NCI-H2081 (cell line): ENCODE measurements around the gene PI4KA.
"Not testable (repeated sequence)": the region's sequence is repeated elsewhere in the genome, so short reads cannot be mapped to it uniquely, and the experiment has no call there.

ENCODE experiments used
- DNase-seq, 2 experiments: peaks; one replicate each; lab custom pipeline; 2025; lab: John Stamatoyannopoulos, UW

PI4KA gene

GRCh38 chr22:20847318-20847822 is 11.2 kb downstream of the PI4KA start:
- DNase-seq, result no peak

GRCh38 chr22:20844055-20845037 is 14.3 kb downstream of the PI4KA start:
- no peak for DNase-seq

GRCh38 chr22:20843501-20843900 is 15.1 kb downstream of the PI4KA start:
- DNase-seq, result no peak

GRCh38 chr22:20840646-20841371 is 17.8 kb downstream of the PI4KA start:
- DNase-seq, result no peak

GRCh38 chr22:20839837-20840645 is 18.6 kb downstream of the PI4KA start:
- no peak for DNase-seq

GRCh38 chr22:20839354-20839753 is 19.3 kb downstream of the PI4KA start:
- not testable (repeated sequence) for DNase-seq

GRCh38 chr22:20836987-20837823 is 21.4 kb downstream of the PI4KA start:
- no peak for DNase-seq

- DNase-seq, result no peak
Measured at GRCh38 chr22:20834725-20835124, 23.9 kb downstream of the PI4KA start.

GRCh38 chr22:20834206-20834605 is 24.4 kb downstream of the PI4KA start:
- no peak for DNase-seq

GRCh38 chr22:20833225-20833665 is 25.4 kb downstream of the PI4KA start:
- no peak for DNase-seq

- no peak for DNase-seq
Measured at GRCh38 chr22:20829491-20830134, 29.0 kb downstream of the PI4KA start.

- DNase-seq, result not testable (repeated sequence)
Measured at GRCh38 chr22:20826373-20827152, 32.0 kb downstream of the PI4KA start.

GRCh38 chr22:20825624-20826023 is 33.0 kb downstream of the PI4KA start:
- DNase-seq, result no peak

- DNase-seq, result not testable (repeated sequence)
Measured at GRCh38 chr22:20825216-20825615, 33.4 kb downstream of the PI4KA start.

- DNase-seq, result no peak
Measured at GRCh38 chr22:20823264-20823663, 35.3 kb downstream of the PI4KA start.

GRCh38 chr22:20822240-20822639 is 36.4 kb downstream of the PI4KA start:
- no peak for DNase-seq

- not testable (repeated sequence) for DNase-seq
Measured at GRCh38 chr22:20821717-20822239, 36.8 kb downstream of the PI4KA start.

- DNase-seq, result no peak
Measured at GRCh38 chr22:20819471-20819870, 39.1 kb downstream of the PI4KA start.

GRCh38 chr22:20818471-20818870 is 40.1 kb downstream of the PI4KA start:
- no peak for DNase-seq
